ENCODE data around the gene TSKS. TPM values are rescaled to one million over a fixed set of nuclear protein-coding genes. Genes with fewer than 3 reads are reported as not detected.
A peak's percentile ranks its signal among the peaks of the same experiment; 100 is the strongest.

Gene TSKS
- total and polyA plus RNA-seq, 2 of the 13 experiments (the other 11 are each of a cell fraction or from before 2014, with no cell fraction given), result 0.03 TPM; not detected in 1

- TF ChIP-seq ZBTB38 (CRISPR knock-in tag; IDR thresholded peaks at IDR 0.05), result peak; percentile 62; the same call in 1 of the 2 replicates
- TF ChIP-seq ZFP37 (CRISPR knock-in tag; IDR thresholded peaks at IDR 0.05; ENCODE audit: borderline replicate concordance), result peak; percentile 60; the same call in 1 of the 2 replicates
- TF ChIP-seq GMEB1 (CRISPR knock-in tag; IDR thresholded peaks at IDR 0.05; ENCODE audit: borderline replicate concordance), result peak; percentile 16; the same call in 1 of the 2 replicates
- no peak for TF ChIP-seq CBX2 (IDR thresholded peaks at IDR 0.05; ENCODE audit: low read depth, low read length)
- TF ChIP-seq CBX2 (CRISPR knock-in tag; IDR thresholded peaks at IDR 0.05; ENCODE audit: low read depth), result no peak
- TF ChIP-seq ZFY (CRISPR knock-in tag; IDR thresholded peaks at IDR 0.05), result peak; percentile 75
- TF ChIP-seq ZNF609 (CRISPR knock-in tag; IDR thresholded peaks at IDR 0.05; ENCODE audit: borderline replicate concordance), result peak; percentile 49; the same call in 1 of the 2 replicates
- TF ChIP-seq THAP7 (CRISPR knock-in tag; IDR thresholded peaks at IDR 0.05), result peak; percentile 77; the same call in 1 of the 2 replicates
- no peak for TF ChIP-seq TBL1XR1 (IDR thresholded peaks at IDR 0.05; ENCODE audit: borderline replicate concordance, low read length, partially characterized antibody)
- 0 out of 2 replicates have a peak, but pooled peaks have one; percentile 43 for TF ChIP-seq SRY (CRISPR knock-in tag; IDR thresholded peaks at IDR 0.05)
- peak; percentile 31; the same call in 1 of the 2 replicates for TF ChIP-seq PATZ1 (CRISPR knock-in tag; IDR thresholded peaks at IDR 0.05)
- TF ChIP-seq XRCC5 (optimal IDR thresholded peaks at IDR 0.05; ENCODE audit: low read length), result peak; percentile 24
- peak; percentile 60; the same call in 1 of the 2 replicates for TF ChIP-seq ARID4A (CRISPR knock-in tag; IDR thresholded peaks at IDR 0.05; ENCODE audit: borderline replicate concordance)
- 0 out of 2 replicates have a peak, but pooled peaks have one; percentile 64 for TF ChIP-seq ZSCAN29 (CRISPR knock-in tag; conservative IDR thresholded peaks at IDR 0.05)
These were observed 8.6 kb upstream of the TSKS start (continued) for GRCh38 chr19:49771674-49772139.
